GM19025 (cell line): ENCODE data around the gene MIGA2.

Experiments used
- ATAC-seq: cut with Tn5 transposase; IDR thresholded peaks from one replicate; pipeline ENCODE4 v1.9.1; 2021; ENCODE audit warnings: mild to moderate bottlenecking, low read depth, moderate library complexity; ENCODE audit not compliant: unreplicated experiment

Gene MIGA2

GRCh38 chr9:129095170-129095667, 58.8 kb downstream of the MIGA2 start:
- no peak for ATAC-seq

DNA sequence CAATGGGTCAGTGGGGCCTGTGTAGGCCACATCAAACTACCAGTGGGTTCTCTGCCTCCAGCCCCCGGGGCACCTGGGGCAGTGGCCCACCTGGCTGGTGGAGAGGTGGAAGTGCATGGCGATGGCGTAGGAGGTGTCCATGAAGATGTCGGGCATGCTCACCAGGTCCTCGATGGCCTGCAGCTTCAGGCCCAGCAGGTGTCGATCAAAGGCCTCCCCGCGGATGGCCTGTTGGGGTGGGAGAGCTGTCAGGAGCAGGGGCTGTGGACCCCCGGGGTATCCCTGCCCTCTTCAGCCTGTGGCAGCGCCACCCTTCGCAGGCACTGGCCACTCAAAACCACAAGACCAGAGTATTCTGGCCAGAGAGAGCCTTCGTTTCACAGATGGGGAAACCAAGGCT, 59.5 kb downstream of the MIGA2 start:
- ATAC-seq, result no peak

- no peak for ATAC-seq
Measured at GRCh38 chr9:129097671-129098306, 61.4 kb downstream of the MIGA2 start.

- ATAC-seq, result no peak
Measured at GRCh38 chr9:129098328-129098727, 61.9 kb downstream of the MIGA2 start.

GRCh38 chr9:129100383-129101169, 64.2 kb downstream of the MIGA2 start:
- ATAC-seq, result no peak

- ATAC-seq, result no peak
Measured at GRCh38 chr9:129101279-129101678, 64.9 kb downstream of the MIGA2 start.

DNA sequence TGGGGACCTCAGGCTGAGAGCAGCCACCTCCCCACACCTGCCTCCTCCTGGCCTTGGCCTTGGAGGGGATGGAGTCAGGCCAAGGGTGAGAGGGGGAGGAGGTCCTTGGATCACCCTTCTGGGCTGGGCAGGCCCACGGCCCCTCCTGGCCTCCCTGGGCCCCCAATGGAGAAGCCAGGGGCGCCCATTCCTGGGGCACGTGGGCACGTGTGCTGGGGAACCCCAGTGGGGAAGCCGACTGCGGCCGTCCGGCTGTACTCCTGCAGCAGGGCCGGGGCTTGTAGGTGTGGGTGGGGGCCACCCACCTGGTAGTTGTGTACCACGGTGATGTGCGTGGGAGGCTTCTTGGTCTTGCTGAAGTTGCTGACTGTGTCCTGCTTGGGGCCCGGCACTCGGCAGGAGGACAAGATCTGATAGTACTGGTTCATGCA, 65.7 kb downstream of the MIGA2 start:
- ATAC-seq, result no peak

DNA sequence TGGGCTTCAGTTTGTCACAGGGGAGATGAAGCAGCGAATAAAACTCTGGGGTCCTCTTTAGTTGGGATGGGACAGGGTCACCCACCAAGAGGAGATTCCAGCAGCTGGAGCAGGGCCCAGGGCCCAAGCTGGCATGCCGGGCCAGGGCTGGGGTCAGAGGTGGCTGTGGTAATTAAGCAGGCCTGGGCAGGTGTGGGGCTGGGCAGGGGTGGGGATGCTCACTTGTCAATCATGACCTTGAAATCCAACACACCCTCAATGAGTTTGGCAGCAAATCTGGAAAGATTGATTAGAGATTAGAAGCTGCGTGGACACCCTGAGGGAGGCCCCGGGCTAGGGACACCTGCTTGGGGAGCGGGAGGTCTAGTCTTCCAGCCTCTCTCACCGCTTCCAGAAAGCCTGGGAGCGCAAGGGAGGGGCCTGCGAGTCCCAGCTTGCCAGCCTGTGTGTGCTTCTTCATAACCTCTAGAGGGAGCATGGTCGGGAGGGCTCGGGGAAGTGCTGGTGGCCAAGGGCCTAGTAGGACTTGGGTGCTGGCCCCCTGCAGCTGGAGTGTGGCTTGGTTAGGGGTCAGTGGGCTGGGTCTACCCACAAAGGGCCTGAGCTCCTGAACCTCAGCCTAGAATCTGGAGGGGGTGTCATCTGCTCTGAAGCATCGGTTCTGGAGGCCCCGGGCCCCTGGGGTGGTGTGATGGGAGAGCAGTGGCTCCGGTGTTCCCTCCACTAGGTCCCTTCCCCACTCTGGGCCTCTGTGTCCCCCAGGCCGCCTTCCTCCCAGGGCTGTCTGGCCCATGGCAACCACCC, 66.6 kb downstream of the MIGA2 start:
- no peak for ATAC-seq

DNA sequence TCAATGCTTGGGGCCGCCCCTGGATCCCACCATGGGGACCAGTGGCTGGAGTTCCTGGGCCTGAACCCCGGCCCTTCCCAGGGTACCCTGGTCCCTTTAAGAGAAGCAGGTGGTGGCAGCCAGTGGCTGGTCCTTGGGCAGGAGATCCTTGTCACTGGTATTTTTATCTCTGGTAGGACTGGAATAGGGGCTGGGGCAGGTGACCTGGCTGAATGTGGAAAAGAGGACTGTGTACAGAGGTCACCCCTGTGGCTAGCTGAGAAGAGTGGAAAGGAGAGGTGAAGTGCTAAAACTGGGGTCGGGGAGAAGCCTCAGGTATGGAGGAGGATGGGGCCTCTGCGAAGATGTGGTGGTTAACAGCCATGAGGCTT, 67.2 kb downstream of the MIGA2 start:
- no peak for ATAC-seq

- no peak for ATAC-seq
Measured at GRCh38 chr9:129104051-129104450, 67.6 kb downstream of the MIGA2 start.

GRCh38 chr9:129105857-129106694, 69.7 kb downstream of the MIGA2 start:
- no peak for ATAC-seq

GRCh38 chr9:129107651-129108050, 71.2 kb downstream of the MIGA2 start:
- no peak for ATAC-seq

- no peak for ATAC-seq
Measured at GRCh38 chr9:129108083-129108804, 71.8 kb downstream of the MIGA2 start.

DNA sequence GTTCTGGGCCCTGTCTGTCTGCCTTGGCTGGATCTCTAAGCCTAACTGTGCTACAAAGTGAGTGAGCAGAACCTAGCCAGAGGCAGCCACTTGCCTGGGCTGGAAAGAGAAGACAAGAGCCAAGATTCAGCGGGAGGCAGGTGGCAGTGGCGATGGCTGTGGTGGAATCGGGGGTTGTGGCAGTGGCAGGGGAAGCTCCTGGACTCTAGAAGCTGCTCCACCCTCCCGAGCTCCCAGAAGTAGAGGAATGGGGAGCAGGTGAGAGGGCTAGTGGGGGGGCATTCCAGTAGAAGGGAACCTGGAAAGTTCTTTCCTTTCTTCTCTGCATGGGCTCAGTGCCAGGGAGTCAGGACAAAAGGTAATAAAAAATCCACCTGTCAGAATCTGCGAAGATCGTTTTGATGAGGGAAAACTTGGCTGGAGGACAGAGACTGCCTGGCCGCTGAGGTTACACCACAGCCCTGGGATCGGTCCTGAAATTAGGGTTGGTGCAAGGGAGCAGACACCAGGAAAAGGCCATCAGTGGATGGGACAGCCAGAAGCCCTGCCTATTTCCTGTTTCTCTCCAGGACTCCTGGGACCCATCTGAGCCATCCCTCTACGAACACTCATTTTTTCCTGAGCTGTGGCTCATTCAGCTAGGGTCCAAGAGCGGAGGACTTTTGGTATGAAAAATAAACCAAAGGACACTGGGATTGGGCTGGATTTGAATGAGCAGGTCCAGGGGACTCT, 72.5 kb downstream of the MIGA2 start:
- ATAC-seq, result no peak

DNA sequence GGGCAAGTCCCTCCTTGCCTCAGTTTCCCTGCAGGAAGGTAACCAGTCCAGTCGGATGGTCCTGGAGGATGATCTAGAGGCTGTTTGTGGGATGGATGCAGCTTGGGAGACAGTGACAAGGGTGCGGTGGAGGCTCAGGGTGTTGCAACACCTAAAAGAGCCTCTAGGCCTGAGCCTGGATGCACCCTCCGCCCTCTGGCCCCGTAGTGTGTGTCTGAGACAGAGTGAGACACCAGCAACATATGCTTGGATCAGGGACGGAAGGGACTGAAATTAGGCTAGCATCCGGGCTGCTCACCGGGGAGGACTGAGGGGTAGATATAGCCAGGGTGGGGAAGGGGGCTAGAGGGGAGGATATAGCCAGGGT, 73.1 kb downstream of the MIGA2 start:
- no peak for ATAC-seq

- peak; percentile 3 for ATAC-seq
Measured at GRCh38 chr9:129109952-129110739, 73.7 kb downstream of the MIGA2 start.

DNA sequence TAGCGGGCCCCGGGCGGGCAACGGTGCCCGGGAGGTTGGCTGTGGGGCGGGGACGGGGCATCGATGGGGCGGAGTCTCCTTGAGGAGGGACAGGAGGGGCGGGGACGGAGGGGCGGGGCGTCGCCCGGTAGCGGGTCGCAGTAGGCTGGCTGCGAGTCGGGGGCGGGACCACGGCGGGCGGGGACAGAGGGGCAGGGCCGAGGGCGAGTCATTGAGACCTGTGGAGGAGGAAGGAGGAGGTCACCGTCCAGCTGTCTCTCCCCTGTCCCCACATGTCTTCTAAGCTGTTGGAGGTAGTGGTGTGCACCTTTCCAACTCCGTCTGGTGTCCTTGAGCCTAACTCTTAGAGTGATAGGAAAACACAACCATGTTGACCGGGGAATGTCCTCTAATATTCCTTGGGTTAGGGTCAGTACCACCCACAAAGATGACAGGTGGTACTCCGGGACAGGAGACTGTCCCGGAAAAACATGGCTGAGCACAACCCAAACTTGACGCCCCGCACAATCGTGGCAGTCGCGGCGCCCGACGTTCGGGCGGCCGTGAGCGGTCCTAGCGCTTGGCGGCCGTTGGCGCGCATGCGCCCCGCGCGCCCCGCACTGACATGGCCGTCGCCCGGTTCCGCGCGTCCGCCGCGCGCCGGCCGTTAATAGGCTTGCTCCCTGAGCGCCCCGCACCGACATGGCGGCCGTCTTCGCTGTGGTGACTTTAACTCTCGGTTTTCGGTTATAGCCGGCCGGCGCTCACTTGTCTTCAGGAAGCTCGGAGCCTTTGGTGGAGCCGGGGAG, 74.5 kb downstream of the MIGA2 start, which contains the start of the genes CRAT and PTPA:
CRAT (minus strand) TSS at position 54 of the 788 bp plus-strand sequence. CDS start 284 bp downstream, outside the sequence.
PTPA (plus strand) TSS at position 676 of the 788 bp plus-strand sequence. CDS start 186 bp downstream, outside the sequence.
- peak; percentile 84 for ATAC-seq
